CD4-positive, alpha-beta T cell treated with Interleukin-15 for 4 hours (primary cell): ENCODE data around the gene B4GALNT1.
"Not testable (repeated sequence)": the region's sequence is repeated elsewhere in the genome, so short reads cannot be mapped to it uniquely, and the experiment has no call there.

Source experiments
- DNase-seq: peaks from one replicate; pipeline ENCODE4 v3.0.0-alpha.2; 2020; ENCODE audit warnings: low spot score

Gene B4GALNT1

DNA sequence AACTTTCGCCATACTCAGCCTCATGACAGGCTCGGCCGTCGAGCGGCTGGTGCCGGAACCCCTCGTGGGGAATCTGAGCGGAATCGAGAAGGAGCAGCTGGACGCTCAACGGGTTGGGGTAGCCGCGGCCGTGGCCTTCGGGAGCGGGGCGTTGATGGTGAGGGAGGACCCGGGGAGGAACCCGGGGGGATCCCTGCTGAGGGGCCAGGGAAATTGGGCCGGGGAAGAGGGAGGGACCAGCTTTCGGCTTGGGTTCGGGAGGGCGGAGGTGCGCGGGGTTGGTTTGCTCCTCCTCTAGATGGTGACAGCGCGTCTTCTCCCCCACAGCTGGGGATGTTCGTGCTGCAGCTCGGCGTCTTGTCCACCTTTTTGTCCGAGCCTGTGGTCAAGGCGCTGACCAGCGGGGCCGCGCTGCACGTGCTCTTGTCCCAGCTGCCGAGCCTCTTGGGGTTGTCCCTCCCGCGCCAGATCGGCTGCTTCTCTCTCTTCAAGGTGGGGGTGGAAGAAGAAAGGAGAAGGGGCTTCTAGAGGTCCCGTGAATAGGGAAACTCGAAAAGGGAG is 12.0 kb downstream of the B4GALNT1 start:
- DNase-seq, result no peak

DNA sequence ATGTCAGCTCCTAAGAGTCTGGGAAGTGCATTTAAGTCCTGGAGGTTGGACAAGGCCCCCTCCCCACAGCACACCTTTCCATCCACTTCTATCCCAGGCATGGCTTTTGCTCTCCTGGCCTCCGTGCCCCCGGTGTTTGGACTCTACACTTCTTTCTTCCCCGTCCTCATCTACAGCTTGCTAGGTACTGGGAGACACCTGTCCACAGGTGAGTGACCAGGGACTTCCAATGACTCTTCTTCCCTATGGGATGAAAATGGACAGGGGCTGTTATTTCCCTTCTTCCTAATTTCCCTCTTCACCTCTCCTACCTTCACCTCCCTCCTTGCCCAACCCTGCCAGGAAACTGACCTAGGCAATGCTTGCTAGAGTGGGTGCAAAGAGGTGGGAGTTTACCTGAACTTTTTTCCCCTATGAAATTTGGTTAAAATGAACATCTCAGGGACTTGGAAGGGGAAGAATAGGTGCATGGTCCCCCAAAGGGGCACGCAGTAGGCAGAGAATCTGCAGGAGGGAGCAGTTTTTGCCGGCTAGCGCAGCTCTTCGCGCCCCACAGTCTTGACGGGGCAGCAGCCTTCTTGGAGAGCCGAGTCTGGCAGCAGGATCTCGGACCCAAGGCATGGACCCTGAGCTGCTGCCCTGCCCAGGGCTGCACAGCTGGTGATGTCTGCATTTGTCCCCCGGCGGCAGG is 12.6 kb downstream of the B4GALNT1 start:
- DNase-seq, result no peak

DNA sequence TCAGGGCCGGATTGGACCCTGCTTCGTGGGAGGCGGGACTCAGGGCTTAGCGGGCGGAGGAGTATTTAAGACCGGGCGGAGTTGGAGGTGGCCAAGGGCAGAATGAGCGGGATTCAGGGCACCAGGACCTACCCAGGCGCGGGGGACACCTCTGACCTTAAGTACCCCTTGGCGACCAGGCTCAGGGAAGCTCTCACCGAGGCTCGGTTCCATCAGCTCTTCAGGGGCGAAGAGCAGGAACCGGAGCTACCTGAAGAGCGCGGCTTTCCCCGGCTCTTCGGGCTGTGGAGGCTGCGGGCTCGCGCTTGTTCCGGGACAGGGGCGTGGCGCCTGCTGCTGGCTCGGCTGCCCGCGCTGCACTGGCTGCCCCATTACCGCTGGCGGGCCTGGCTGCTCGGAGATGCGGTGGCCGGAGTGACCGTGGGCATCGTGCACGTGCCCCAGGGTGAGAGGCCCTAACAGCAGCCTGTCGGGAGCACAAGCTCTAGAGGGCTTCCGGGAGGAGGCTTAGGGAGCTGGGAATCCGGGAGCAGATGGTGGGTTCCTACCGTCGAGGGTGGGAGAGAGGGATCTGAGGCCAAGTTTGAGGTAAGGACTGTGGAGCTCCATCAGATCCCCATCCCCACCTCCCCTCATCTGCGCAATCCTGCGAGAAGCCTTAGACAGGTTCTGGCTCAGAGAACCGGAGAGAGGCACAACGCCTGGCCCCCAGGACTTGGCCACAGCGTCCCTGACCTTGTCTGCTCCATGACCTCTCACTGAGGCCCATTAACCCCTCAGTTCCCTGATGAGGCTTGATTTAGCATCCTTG is 13.4 kb downstream of the B4GALNT1 start:
- DNase-seq, result no peak

DNA sequence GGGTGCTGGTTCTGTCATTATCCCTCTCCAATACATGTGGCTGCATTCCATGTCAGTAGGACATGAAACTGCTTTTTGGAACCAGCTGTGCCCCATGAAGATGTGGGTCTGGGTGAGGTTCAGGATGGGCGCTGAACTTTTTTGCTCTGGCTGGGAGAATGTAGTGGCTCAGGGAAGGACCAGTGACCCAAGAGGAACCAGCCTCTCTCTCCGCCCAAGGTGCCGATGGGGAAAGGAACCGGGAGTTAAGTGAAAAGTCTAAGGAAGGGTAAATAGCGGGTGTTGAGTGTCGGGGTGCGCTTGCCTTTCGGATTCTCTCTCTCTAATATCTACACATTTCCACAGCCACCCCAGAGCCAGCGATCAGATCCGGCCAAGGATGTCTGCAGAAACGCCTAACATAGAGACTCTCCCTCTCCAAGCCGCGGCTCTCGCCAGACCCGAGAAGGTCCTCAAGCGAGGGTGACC is 14.0 kb downstream of the B4GALNT1 start:
- DNase-seq, result no peak

DNA sequence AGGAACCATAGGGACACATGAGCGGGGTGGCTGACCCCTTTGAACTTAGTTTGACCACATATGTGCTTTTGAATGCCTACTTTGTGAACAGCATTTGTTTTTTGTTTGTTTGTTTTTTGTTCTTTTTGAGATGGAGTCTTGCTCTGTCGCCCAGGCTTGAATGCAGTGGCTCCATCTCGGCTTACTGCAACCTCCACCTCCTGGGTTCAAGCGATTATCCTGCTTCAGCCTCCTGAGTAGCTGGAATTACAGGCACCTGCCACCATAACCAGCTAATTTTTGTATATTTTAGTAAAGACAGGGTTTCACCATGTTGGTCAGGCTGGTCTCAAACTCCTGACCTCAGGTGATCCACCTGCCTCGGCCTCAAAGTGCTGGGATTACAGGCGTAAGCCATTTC is 14.6 kb downstream of the B4GALNT1 start:
- DNase-seq, result not testable (repeated sequence)

DNA sequence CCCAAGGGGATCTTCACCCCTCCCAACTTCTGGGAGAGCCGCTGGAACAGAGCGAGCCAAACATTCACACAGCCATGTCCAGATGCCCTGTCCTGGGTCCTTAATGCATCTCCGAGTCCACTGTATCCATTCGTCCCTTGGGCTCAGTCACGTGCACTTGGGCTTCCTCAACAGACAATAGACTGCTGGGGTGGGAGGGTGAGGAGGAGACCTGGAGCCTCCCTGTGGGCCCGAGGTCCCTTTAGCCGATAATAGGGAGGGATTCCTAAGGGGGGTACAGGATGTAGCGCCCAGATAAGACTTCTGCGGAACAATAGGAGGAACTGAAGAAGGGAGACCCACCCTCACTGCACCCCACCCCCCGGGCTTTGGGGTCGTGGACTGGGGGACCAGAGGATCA is 15.1 kb downstream of the B4GALNT1 start:
- no peak for DNase-seq

DNA sequence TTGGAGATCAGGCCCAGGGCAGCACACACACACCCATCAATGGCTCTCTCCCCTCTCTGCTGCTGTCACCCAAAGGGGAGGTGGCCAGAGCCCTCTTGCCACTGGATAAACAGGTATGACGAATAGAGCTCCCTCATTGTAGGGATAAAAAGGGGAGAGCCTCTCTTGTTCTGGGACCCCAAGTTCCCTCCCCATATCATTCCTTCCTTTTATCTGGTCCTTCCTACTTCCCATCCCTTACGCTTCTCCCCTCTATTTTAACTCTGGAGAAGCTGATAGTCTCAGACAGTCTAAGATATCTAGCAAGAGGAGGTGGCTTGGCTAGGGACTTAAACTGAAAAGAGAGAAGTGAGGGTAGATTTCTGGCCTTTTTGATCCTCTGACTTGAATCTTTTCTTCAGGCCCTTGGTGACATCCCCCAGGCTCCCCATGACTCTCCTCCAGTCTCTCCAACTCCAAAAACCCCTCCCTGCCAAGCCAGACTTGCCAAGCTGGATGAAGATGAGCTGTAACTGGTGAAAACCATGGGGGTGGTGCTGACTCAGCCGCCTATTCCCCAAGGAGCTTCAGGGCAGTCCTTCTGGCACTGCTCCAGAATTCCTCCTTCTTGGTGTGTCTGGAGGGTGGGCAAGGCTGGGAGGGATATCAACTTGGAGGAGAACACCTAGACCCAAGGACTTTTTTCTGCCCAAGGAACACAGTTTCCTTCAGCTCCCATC is 16.5 kb downstream of the B4GALNT1 start:
- no peak for DNase-seq

DNA sequence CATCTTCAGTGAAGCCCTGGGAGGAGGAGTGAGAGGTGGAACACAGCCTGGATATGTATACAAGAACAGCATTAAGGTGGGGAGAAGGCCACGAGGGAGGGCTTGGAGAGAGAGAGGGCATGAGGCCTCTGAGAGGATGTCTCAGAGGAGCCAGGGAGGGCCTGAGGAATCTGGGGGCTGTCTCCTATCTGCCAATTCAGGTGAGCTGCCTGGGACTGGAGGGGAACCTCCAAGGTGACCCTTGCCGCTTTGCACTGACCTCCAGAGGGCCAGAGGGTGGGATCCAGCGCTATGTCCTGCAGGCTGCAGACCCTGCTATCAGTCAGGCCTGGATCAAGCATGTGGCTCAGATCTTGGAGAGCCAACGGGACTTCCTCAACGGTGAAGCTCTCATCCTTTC is 17.4 kb downstream of the B4GALNT1 start:
- DNase-seq, result no peak

DNA sequence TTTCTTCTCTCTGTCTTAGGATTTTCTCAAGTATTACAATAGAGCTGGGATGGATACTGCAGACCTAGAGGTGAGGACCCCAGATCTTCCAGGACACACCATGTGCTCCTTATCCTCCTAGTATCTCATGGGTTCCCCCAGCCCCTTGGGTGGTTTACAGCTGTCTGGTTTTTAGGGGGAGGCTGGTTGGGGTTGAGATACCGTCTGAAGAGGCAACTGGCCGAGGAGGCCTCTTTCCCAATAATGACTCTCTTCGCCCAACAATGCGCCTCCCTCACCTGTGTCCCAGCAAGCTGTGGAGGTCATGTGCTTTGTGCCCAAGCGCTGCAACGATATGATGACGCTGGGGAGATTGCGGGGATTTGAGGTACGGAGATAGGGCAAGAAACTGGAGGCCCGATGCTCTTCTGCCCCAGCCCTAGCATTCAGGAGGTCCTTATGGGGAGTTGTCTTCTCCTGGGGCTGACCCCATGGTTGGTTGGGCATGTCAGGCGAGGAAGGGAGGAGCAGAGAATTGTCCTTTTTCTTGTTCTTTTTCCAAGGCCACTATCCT is 18.0 kb downstream of the B4GALNT1 start:
- no peak for DNase-seq

DNA sequence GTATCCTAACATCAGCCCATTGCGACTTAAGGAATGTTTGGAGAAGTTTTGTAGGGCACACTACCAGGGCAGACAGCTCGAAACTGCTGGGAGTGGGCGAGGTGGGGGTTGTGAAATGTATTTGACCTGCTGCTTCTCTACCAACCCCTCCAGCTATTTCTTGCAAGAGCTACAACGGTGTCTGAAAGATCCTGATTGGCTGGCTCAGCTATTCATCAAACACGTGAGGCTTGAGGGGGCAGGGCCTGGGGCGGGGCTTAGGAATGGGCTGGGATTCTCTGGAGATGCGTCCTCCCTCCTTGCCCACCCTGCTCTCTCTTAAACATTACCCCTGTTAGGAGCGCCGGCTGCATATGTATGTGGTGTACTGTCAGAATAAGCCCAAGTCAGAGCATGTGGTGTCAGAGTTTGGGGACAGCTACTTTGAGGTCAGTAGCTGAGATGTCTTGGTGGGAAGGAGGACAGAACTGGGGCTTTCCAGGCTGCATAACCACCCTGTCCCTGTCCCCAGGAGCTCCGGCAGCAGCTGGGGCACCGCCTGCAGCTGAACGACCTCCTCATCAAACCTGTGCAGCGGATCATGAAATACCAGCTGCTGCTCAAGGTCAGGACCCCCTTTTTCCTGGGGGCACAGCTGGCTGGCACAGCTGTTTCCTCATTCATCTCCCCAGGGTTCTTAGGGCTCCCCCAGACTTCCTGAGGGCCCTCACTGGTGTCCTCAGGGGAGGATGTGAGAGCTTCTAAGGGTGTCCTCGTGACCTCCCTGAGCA is 18.6 kb downstream of the B4GALNT1 start:
- no peak for DNase-seq

DNA sequence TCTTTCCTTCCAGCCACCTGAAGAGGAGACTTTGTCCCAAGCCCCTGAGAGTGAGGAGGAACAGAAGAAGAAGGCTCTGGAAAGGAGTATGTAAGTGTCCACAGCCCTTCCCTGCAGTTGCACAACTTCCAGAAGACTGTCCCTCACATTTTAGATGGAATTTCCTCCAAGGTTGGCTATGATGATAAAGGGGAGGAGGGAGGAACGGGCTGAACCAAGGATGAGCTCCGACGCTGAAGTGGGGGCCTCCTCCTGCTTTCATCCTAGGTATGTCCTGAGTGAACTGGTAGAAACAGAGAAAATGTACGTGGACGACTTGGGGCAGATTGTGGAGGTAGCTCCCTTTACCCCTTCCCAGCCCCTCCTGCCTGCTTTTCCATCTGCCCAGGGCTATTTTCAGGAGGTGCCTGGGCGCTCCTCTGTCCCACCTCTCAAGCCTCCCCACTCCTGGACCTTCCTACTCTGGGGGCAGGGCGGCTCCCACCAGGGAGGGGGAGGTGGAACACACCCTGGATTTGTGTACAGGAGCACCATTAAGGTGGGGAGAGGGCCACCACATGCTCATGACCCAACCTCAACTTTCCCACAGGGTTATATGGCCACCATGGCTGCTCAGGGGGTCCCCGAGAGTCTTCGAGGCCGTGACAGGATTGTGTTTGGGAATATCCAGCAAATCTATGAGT is 19.4 kb downstream of the B4GALNT1 start:
- DNase-seq, result no peak

DNA sequence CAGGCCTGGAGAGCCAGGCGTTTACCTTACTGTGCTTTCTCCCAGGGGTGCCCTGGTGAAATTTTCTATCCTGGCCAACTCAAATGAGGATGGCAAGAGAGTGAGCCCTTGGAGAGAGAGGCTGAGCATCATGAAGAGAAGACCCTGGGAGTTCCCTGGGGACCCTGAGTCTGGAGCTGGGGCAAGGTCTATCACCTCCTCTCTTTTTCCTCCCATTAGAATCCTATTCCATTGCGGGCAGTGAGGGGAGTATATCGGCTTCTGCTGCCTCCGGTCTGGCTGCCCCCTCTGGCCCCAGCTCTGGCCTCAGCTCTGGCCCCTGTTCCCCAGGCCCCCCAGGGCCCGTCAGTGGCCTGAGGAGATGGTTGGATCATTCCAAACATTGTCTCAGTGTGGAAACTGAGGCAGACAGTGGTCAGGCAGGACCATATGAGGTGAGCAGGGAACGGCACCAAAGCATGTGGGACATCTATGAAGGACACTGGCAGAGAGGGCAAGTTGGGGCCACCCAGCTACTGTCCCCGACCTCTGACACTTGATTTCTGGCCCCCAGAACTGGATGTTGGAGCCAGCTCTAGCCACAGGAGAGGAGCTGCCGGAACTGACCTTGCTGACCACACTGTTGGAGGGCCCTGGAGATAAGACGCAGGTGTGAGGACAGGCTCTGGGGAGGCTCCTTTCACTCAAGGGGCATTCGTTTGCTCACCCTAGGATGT is 20.1 kb downstream of the B4GALNT1 start:
- no peak for DNase-seq

DNA sequence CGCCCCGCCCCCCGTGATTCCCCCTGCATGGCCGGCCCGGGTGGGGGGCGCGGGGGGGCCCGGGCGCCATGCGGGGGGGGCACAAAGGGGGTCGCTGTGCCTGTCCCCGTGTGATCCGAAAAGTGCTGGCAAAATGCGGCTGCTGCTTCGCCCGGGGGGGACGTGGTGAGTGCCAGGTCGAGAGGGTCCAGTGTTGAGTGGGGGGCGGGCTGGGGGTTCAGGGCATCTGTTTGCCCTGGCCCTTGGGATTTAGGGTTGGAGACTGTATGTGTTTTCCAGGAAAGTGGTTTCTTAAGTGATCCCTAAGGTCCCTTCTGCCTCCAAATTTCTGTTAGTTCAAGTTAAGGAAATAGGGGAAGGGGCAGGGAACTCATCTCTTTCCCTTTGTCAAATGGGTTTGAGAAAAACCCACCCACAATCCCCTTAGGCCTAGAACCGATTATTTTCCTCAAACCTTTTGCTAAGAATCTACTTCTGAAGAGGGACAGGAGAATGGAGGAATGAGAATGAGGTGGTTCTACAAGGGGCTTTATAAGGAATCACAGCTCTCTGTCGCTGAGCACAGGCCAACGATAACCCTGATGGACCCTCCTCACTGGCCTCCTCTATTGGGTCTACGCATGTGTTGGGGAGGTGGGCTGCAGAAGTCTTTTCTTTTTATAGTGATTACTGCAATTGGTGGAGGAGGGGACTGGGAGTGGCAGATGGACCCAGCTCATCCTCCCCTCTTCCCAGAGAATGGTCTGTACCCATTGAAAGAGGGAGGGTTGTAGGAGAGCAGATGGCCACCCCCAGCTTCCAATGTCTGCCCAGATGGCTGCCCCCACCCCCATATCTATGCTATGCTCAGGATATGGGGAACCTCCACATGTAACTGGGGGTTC is 20.9 kb downstream of the B4GALNT1 start:
- DNase-seq, result no peak

DNA sequence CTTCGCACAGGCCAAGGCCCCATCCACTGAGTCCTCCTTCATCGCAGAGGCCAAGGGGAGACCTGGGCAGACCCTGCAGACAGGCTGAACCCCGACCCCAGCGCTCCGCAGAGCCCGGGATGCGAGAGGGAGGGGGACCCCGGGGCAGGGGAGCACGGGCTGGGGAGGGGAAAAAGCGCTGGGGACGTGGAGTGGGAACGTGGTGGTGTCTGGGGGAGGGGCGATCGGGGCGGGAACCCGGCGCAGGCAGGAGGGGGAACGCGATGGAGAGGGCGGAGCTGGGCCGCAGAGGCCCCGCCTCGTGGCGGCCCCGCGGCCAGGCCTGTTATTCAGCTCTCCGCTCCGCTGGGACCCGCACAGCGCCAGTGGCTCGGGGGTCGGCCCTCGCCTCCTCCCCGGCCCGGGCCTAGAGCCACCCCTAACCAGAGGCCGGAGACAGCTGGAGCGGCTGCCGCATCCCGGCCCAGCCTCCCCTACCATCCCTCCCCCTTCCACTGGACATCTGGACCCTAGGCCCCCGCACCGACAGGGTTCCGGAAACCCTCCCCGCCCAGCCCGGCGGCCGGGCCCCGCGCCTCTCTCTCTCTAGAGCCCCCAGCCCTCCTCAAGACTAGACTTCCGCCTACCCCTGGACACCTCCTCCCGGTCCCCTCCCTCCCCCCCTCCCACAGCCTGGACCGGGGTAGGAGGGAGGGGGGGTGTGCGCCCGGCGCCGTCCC is 21.7 kb downstream of the B4GALNT1 start, which contains the start of gene ARHGEF25:
TSS of gene ARHGEF25 (plus strand) at position 328 of the 719 bp plus-strand sequence. CDS start 460 bp downstream, outside the sequence.
- peak; percentile 40 for DNase-seq

DNA sequence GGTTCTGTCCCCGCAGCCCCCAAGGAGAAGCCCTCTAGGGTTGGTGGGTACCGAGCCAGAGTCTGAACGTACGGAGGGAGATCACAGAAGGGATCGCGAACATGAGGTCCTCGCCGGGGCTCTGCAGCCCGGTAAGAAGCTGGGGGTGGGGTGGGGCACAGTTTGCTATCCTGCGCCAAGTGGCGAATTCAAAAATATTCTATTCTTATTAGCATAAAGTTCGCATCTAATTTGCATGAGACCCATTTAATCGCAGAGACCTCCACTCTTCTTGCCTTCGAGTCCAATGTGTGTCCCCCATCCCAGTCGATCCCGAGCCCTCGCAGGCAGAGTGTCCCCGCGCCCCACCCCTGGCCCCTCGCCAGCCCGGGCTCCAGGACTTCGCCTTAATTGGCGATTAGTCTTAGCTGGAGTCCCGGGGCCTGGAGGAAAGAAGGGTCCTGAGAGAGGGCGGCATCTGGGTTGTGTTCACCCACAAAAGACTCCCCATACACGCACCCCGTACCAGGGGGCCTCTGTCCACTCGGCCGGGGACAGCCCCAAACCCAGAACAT is 22.4 kb downstream of the B4GALNT1 start:
- no peak for DNase-seq

DNA sequence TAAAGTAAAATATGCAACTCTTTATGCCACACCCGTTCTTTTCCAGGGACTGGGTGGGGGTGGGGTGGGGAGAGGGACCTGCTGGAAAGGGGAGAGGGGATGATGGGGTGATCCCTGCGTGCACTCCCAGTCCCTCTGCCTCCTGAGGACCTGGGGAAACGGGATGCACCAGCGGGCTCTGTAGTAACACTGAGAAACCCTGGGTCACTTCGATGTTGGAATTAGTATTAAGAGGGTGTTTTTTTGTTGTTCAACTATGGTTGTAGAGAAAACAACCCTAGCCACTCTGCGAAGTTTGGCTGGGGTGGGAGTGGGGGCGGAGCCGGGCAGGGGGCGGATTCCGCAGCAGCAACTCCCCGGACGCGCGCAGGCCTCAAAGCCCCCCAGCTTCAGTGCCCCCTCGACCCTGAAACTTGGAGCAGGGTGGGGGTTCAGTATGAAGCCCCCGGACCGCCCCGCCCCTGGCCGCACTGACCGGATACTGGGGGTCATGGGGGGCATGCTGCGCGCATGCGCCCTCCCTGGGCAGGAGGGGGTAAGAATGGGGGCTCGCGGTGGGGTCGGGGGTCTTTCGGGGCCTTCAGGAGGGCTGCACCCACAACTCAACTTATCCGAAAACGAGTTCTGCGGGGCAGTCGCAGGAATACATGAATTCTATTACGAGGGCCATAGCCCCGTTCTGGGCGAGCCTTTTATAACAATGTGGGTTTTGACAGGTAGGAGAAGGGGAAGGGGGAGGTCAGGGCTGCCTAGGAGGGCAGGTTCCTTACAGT is 23.0 kb downstream of the B4GALNT1 start:
- no peak for DNase-seq

DNA sequence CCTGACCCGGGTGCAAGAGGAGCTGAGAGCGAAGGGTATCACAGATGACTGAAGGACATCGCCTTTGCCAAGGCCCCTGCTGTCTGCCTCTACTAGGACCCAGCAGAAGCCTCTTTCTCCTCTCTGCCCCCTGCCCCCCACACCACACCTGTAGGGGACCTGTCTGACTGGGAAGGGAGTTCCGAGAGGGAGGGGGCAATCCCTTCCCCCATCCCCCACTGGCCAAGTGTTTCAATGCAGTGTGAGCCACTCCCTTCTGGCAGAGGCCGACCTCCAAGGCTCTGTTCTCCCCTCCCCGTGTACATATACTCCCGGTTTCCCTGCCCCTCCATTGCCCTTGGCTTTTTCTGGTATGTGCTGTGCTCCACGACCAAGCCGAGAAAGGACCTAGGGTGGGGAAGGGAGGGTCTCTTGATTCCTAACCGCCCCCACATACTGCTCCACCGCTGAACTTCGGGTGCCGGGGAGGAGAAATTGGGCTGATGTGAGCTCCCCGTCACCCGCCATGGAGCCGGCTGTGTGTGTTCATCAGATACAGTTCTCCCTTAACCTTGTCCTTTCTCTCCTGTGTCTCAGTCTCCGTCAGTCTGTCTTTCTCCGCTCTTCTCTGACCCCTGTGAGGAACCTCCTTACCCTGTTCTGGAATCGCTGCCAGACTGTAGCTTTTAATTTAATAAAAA is 23.8 kb downstream of the B4GALNT1 start:
- DNase-seq, result no peak
